NCI-H69 (cell line): ENCODE results near the gene USPL1.
"Not testable (repeated sequence)": the region's sequence is repeated elsewhere in the genome, so short reads cannot be mapped to it uniquely, and the experiment has no call there.

Source experiments
- DNase-seq: peaks from one replicate; lab custom pipeline; 2025; lab: John Stamatoyannopoulos, UW

The USPL1 gene

GRCh38 chr13:30617315-30618185 lies at the start of gene USPL1:
TSS of gene USPL1 (plus strand) at chr13:30617920. CDS start at chr13:30621141, 3,221 bp downstream.
- peak; percentile 97 for DNase-seq

- DNase-seq, result no peak
These were observed 47.7 kb upstream of the USPL1 start for GRCh38 chr13:30569901-30570576.

GRCh38 chr13:30570691-30571090 lies 47.0 kb upstream of the USPL1 start:
- no peak for DNase-seq

GRCh38 chr13:30572859-30573275 lies 44.9 kb upstream of the USPL1 start:
- DNase-seq, result peak; percentile 8

DNA sequence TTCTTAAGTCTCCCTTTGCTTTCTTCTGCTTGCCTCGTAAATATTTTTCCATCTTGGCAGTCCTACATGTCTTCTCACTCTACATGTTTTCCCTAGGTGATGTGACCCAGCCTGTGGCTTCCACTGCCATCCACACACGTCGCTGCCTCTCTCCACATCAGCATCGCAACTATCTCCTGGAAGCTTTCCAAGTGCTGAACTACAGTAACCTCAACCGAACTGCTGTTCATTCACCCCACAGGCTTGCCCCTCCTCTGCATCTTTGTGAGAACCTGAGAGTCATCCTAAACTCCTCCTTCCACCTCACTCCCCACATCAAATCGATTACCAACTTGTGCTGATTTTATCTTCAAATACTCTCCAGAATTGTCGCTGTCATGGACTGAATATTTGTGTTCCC lies 41.2 kb upstream of the USPL1 start:
- DNase-seq, result peak; percentile 27

DNA sequence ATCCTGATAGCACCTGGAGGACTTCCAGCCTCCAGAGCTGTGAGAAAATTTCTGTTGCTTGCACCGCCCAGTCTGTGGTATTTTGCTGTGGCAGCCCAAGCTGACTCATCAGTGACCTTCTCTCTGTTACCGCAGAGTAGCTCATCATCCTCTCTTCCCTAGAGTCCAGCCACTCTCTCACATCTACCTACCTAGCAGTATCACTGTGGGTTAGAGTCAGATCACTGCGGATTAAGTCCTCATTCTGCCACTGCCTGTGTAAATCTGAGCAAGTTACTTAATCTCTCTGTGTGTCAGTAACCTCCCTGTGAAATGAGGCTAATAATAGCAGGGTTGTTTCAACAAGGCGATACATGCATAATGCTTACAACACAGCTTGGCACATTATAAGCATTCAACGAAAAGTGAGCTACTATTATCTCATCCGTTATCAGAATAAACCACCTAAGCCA lies 40.3 kb upstream of the USPL1 start:
- peak; percentile 1 for DNase-seq

DNA sequence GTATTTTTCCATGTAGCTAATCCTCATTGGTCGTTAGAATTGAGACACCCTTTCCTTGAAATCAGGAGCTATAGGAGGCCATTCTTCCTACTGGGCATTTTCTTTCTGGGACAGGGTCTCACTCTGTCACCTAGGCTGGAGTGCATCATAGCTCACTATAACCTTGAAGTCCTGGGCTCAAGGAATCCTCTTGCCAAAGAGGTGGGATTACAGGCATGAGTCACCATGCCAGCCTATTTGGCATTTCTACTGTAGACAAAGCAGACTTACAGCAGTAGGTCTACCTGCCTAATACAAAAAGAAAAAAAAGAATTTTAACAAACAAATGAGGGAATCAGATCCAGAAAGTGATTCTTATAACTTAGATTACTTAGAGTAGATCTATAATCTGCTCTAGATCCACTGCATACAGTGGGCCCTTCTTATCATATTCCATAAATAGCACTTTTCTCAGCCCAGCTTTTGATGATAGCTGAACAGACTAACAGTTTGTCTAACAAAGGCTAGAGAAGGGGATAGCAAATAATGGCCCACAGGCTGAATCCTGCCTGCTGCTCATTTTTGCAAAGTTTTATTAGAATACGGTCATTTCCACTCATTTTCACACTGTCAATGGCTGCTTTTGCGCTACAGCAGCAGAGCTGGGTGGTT lies 36.7 kb upstream of the USPL1 start:
- peak; percentile 2 for DNase-seq

DNA sequence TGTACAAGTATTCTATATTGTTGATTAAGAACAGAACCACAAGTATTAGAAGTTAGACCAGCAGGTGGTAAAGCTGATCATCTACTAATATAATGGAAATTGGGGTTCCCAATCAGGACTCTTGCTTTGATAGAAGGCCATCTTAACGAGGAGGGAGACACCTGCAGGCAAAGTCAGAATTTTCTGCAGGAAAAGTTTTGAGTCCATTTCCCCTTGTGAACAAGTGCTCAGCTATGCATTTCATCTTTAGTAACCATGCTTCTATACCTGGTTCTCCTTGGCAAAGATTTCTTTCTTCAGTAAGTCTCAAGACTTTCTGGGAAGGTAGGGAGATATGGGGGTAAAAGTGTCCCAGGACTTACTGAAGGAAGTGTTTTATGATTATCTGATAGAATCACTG lies 36.1 kb upstream of the USPL1 start:
- DNase-seq, result peak; percentile 14

GRCh38 chr13:30584051-30584731 lies 33.5 kb upstream of the USPL1 start:
- no peak for DNase-seq

DNA sequence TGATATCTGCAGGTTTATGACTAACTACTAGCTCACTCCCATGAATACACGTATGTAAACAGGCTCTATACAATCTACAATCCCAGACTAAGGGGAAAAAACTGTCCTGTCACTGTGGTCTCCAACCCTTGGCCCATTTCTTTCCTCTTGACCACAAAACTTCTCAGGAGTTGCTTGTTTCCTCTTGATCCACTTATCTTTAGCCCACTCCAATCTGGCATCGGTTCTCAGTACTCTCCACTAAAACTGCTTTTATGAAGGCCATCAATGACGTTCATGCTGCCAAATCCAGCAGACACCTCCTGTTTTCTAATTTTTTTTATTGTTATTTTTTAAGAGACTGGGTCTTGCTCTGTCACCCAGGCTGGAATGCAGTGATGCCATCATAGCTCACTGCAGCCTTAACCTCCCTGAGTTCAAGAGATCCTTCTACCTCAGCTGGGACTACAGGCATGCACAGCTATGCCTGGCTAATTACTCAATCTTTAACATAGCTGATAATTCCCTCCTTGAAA lies 31.9 kb upstream of the USPL1 start:
- no peak for DNase-seq

GRCh38 chr13:30587231-30587630 lies 30.5 kb upstream of the USPL1 start:
- DNase-seq, result no peak

DNA sequence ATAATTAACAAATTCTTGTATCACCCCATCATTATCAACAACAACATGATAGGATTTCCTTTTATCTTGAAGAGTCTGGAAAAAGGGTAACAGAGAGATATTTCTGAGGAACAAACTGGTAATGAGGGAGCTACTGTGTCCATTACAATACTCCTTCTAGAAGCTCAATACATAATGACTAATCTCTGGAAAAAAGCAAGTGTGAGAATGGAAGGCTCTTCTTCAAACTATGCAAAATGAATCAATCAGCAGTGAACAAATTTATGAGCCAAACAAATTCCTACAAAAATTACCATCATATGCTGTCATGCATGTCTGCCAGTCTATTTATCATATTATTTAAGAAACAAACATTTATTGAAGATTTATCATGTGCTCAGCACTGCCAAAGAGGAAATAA lies 30.0 kb upstream of the USPL1 start:
- DNase-seq, result no peak

GRCh38 chr13:30593001-30593400 lies 24.7 kb upstream of the USPL1 start:
- DNase-seq, result no peak

DNA sequence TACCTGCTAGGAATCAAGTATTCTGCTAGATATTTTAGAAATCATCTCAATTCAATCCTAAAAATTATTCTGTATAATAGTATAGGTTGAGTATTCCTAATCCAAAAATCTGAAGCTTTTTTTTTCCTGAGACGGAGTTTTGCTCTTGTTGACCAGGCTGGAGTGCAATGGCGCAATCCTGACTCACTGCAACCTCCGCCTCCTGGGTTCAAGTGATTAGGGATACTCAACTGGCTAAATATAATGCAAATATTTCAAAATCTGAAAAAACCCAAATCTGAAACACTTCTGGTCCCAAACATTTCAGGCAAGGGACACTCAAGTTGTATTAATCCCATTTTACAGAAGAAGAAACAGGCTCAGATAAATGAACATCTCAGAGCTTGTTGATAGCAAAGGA lies 17.2 kb upstream of the USPL1 start:
- DNase-seq, result no peak

DNA sequence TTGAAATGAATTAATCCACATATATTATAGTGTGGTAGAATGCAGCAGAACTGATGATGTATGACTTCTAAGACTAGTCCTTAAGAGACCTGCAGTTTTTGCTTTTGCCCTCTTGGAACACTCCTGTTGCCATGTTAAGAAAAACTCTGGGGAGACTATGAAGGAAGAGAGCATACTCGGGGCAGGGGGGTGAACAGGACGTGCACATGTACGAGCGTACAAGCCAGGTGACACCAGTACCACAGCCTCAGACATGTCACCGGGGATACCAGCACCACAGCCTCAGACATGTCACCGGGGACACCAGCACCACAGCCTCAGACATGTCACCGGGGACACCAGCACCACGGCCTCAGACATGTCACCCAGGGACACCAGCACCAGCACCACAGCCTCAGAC lies 15.9 kb upstream of the USPL1 start:
- no peak for DNase-seq

GRCh38 chr13:30605052-30605451 lies 12.7 kb upstream of the USPL1 start:
- no peak for DNase-seq

- DNase-seq, result not testable (repeated sequence)
These were observed 10.5 kb upstream of the USPL1 start for GRCh38 chr13:30607186-30607585.

DNA sequence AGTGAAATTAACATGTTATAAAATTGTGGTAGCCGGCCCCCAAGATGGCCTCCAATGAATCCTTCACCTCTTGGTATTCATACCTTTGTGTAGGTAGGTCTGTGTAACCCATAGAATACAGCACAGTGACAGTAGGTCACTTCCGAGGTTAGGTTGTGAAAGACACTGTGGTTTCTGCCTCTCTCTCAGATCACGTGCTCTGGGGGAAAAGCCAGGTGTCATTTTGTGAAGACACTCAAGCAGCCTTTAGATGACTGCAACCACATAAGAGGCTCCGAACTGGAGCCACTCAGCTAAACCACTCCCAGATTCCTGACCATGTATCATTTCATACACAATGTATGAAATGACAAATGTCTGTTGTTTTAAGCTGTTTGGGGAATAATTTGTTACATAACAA lies 9.8 kb upstream of the USPL1 start:
- DNase-seq, result no peak

DNA sequence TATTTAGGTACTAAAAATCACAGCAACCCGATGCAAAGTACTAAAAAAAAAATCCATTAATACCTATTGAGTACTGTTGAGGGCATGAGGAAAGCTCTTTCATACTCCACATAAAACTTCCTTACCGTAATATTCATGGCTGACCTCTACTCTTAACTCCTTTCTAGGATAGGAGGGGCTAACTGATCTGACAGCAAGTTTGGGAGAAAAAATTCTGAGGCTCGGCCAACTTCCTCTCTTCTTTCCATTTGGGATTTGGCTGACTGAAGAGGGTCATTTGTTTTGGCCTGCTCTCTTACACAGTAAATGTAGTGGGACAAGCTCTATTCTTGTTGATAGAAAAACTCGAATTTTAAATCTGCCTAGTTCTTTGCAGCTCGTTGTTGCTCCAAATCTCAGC lies 9.4 kb upstream of the USPL1 start:
- DNase-seq, result no peak

GRCh38 chr13:30610311-30610710 lies 7.4 kb upstream of the USPL1 start:
- DNase-seq, result peak; percentile 13

DNA sequence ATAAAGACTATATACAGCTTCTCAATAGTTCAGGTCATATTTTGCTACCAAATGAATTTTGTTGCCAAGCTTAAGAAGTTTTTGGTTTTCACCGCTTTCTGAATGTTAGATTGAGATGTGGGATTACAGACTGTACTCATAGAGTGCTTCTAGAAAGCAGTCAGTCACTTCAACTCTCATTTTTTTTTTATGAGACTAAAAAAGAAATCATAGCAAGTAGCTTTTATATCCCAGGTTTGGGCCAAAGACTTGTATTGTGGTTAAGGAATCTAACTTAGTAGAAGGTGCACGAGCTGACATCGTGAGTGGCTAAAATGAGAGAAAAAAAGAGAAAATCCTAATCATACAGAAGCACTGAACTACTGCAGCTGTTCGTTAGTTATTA lies 2.2 kb upstream of the USPL1 start:
- no peak for DNase-seq
